HepG2 (cell line): ENCODE results near the gene SLFNL1. TPM values are rescaled to one million over a fixed set of nuclear protein-coding genes. Genes with fewer than 3 reads are reported as not detected.

Experiments
- CAMTA2 ChIP-seq: sonication (generic); formaldehyde crosslinking; IDR thresholded peaks from 2 replicates; pipeline ENCODE4 v1.4.0; 2020; ENCODE audit warnings: mild to moderate bottlenecking, missing genetic modification reagents, borderline replicate concordance
- CBFB ChIP-seq: sonication (generic); formaldehyde crosslinking; IDR thresholded peaks from 2 replicates; pipeline ENCODE4 v1.4.0; 2020; ENCODE audit warnings: missing genetic modification reagents
- CC2D1A ChIP-seq: sonication (generic); formaldehyde crosslinking; IDR thresholded peaks from 2 replicates; pipeline ENCODE4 v1.8.1; 2023; ENCODE audit warnings: mild to moderate bottlenecking, missing genetic modification reagents
- GATAD2A ChIP-seq: IDR thresholded peaks from 2 replicates; pipeline ENCODE4 v1.6.1; 2016
- GTF3A ChIP-seq: sonication (generic); formaldehyde crosslinking; conservative IDR thresholded peaks from 2 replicates; pipeline ENCODE4 v1.4.0; 2020; ENCODE audit warnings: mild to moderate bottlenecking, missing genetic modification reagents
- MAFF ChIP-seq: IDR thresholded peaks from 2 replicates; pipeline ENCODE4 v1.6.1; 2011; ENCODE audit warnings: low read depth, low read length, improper control_type of control experiment
- SP4 ChIP-seq: sonication (generic); formaldehyde crosslinking; IDR thresholded peaks from 2 replicates; pipeline ENCODE4 v1.8.1; 2023; ENCODE audit warnings: mild to moderate bottlenecking, missing genetic modification reagents
- TCF7L2 ChIP-seq: IDR thresholded peaks from 2 replicates; pipeline ENCODE4 v1.6.1; 2011; ENCODE audit warnings: mild to moderate bottlenecking, low read depth, low read length, moderate library complexity
- ZMYM2 ChIP-seq: sonication (generic); formaldehyde crosslinking; IDR thresholded peaks from 2 replicates; pipeline ENCODE4 v1.8.0; 2022; ENCODE audit warnings: mild to moderate bottlenecking, missing genetic modification reagents
- ZNF350 ChIP-seq: sonication (generic); formaldehyde crosslinking; IDR thresholded peaks from 2 replicates; pipeline ENCODE4 v1.4.0; 2020; ENCODE audit warnings: mild to moderate bottlenecking, low read depth, missing genetic modification reagents, borderline replicate concordance
- ZNF446 ChIP-seq: sonication (generic); formaldehyde crosslinking; IDR thresholded peaks from 2 replicates; pipeline ENCODE4 v1.5.0; 2020; ENCODE audit warnings: mild to moderate bottlenecking, missing genetic modification reagents
- ZNF547 ChIP-seq: sonication (generic); formaldehyde crosslinking; IDR thresholded peaks from 2 replicates; pipeline ENCODE4 v1.5.1; 2020; ENCODE audit warnings: mild to moderate bottlenecking, missing genetic modification reagents
- ZNF772 ChIP-seq: sonication (generic); formaldehyde crosslinking; IDR thresholded peaks from 2 replicates; pipeline ENCODE4 v1.5.0; 2020; ENCODE audit warnings: mild to moderate bottlenecking, missing genetic modification reagents
- ZNF883 ChIP-seq: sonication (generic); formaldehyde crosslinking; IDR thresholded peaks from 2 replicates; pipeline ENCODE4 v1.5.1; 2020; ENCODE audit warnings: mild to moderate bottlenecking, missing genetic modification reagents; ENCODE audit errors: not compliant biosample characterization
- polyA plus RNA-seq, 8 experiments: library from polyadenylated mRNA; depleted of rRNA in 3 of 8; stranded (reverse) in 7 of 8; unstranded in 1 of 8; fragments of >200 nt; fragmentation: Illumina TruSeq in 4 of 8; extraction: Trizol in 4 of 8; gene quantifications; 2 replicates each; pipeline versions ENCODE4 v1.2.1 to v1.2.3, GENCODE V29; 2011 to 2016; ENCODE audit warnings: low read depth in 4 of 8, missing spikeins in 1 of 8, mixed read lengths in 1 of 8; ENCODE audit not compliant: insufficient read depth in 1 of 8
- total RNA-seq, 5 experiments: library from RNA; depleted of rRNA; stranded (reverse); fragments of >200 nt; fragmentation: Illumina TruSeq; extraction: Trizol; gene quantifications; 2 replicates each; pipeline ENCODE4 v1.2.3, GENCODE V29; 2016; ENCODE audit warnings: low read depth in 1 of 5
- TF ChIP-seq, protein P1 (sequence below): sonication (generic); formaldehyde crosslinking; conservative IDR thresholded peaks from 2 replicates; pipeline ENCODE4 v1.4.0; 2020; ENCODE audit warnings: missing genetic modification reagents
- TF ChIP-seq, protein P2 (sequence below): IDR thresholded peaks from 2 replicates; pipeline ENCODE4 v1.6.1; 2016; ENCODE audit warnings: missing biosample characterization, missing genetic modification reagents, low read depth
- TF ChIP-seq, protein P3 (sequence below), 2 experiments: fragments of 450-650 bp in 1 of 2; sonication (generic) in 1 of 2; formaldehyde crosslinking in 1 of 2; IDR thresholded peaks; 2 replicates each; pipeline versions ENCODE4 v1.6.1 to v1.8.0; 2016 to 2022; ENCODE audit warnings: antibody characterized with exemption in 1 of 2, mild to moderate bottlenecking in 1 of 2, missing genetic modification reagents in 1 of 2

Gene SLFNL1
- total and polyA plus RNA-seq, 2 of the 13 experiments (the other 11 are each of a cell fraction or from before 2014, with no cell fraction given): 0.07 to 0.20 TPM

DNA sequence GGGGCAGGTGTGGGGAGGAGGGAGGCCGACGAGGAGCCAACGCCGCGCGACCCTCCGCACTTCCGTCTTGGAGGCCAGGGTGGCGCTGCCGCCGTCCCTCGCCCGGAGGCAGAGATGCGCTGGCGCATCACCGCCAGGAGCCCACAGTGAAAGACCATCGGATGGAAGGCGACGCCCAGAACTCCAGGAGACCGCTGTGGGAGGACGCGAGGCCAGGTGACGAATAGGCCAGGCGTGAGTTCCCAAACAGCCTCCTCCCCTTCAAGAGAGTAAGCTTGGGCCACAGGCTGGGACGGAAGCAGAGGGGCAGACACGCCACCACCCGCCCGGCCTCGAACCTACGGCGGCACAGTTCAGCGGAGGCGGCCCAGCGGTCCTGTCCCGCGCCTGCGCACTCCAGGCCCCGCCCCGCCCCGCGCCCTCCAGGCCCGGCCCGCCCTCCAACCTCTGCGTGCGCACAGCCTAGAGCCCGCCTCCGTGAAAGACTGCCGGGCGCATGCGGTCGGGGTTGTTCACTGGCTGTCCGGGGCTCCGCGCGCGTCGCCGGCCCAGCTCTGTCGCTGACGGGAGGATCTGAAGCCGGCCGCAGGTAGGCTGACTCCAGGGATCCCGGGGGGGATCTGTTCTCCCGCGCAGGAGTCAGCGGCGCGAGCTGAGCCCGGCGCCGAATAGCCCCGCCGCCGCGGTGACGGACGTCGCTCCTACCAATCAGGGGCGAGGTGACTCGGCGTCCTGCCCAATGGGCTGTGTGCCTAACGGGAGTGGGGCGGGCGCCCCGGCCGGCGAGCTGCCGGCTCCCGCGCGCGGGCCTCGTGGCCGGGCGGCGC lies 42.1 kb downstream of the SLFNL1 start, which contains the start of gene CTPS1 (continued):
- no peak for TF ChIP-seq ZNF547 (CRISPR knock-in tag)
- TF ChIP-seq TCF7L2: no peak
- TF ChIP-seq ZNF350: no peak
- TF ChIP-seq GTF3A (CRISPR knock-in tag): no peak
- no peak for TF ChIP-seq MAFF
- peak; percentile 84 for TF ChIP-seq ZNF772 (CRISPR knock-in tag)
- TF ChIP-seq CBFB (CRISPR knock-in tag): 0 out of 2 replicates have a peak, but pooled peaks have one; percentile 5
- TF ChIP-seq ZNF883: no peak
- no peak for TF ChIP-seq CC2D1A (CRISPR knock-in tag)
- no peak; the same call in 1 of the 2 replicates for TF ChIP-seq ZNF446 (CRISPR knock-in tag)
- TF ChIP-seq, protein P1, sequence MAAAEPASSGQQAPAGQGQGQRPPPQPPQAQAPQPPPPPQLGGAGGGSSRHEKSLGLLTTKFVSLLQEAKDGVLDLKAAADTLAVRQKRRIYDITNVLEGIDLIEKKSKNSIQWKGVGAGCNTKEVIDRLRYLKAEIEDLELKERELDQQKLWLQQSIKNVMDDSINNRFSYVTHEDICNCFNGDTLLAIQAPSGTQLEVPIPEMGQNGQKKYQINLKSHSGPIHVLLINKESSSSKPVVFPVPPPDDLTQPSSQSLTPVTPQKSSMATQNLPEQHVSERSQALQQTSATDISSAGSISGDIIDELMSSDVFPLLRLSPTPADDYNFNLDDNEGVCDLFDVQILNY (CRISPR knock-in tag): 0 out of 2 replicates have a peak, but pooled peaks have one; percentile 59
- TF ChIP-seq SP4 (CRISPR knock-in tag): peak; percentile 54; the same call in 1 of the 2 replicates
- no peak for TF ChIP-seq CAMTA2 (CRISPR knock-in tag)
- TF ChIP-seq GATAD2A (CRISPR knock-in tag): 0 out of 2 replicates have a peak, but pooled peaks have one; percentile 37
- TF ChIP-seq, protein P2, sequence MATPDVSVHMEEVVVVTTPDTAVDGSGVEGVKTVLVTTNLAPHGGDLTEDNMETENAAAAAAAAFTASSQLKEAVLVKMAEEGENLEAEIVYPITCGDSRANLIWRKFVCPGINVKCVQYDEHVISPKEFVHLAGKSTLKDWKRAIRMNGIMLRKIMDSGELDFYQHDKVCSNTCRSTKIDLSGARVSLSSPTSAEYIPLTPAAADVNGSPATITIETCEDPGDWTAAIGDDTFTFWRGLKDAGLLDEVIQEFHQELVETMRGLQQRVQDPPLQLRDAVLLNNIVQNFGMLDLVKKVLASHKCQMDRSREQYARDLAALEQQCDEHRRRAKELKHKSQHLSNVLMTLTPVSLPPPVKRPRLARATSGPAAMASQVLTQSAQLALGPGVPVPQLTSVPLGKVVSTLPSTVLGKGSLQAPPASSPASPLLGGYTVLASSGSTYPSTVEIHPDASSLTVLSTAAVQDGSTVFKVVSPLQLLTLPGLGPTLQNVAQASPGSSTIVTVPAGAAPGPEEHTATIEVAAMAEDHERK (CRISPR knock-in tag): no peak
- peak; percentile 94 for TF ChIP-seq ZMYM2
- TF ChIP-seq, protein P3, sequence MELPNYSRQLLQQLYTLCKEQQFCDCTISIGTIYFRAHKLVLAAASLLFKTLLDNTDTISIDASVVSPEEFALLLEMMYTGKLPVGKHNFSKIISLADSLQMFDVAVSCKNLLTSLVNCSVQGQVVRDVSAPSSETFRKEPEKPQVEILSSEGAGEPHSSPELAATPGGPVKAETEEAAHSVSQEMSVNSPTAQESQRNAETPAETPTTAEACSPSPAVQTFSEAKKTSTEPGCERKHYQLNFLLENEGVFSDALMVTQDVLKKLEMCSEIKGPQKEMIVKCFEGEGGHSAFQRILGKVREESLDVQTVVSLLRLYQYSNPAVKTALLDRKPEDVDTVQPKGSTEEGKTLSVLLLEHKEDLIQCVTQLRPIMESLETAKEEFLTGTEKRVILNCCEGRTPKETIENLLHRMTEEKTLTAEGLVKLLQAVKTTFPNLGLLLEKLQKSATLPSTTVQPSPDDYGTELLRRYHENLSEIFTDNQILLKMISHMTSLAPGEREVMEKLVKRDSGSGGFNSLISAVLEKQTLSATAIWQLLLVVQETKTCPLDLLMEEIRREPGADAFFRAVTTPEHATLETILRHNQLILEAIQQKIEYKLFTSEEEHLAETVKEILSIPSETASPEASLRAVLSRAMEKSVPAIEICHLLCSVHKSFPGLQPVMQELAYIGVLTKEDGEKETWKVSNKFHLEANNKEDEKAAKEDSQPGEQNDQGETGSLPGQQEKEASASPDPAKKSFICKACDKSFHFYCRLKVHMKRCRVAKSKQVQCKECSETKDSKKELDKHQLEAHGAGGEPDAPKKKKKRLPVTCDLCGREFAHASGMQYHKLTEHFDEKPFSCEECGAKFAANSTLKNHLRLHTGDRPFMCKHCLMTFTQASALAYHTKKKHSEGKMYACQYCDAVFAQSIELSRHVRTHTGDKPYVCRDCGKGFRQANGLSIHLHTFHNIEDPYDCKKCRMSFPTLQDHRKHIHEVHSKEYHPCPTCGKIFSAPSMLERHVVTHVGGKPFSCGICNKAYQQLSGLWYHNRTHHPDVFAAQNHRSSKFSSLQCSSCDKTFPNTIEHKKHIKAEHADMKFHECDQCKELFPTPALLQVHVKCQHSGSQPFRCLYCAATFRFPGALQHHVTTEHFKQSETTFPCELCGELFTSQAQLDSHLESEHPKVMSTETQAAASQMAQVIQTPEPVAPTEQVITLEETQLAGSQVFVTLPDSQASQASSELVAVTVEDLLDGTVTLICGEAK (IDR thresholded peaks at IDR 0.05): no peak
- TF ChIP-seq, protein P3 (CRISPR knock-in tag; IDR thresholded peaks at IDR 0.05): peak; percentile 62
